HG02840 (cell line): ENCODE results near the gene ELOVL4.

ENCODE experiments used
- ATAC-seq: cut with Tn5 transposase; IDR thresholded peaks from one replicate; pipeline ENCODE4 v1.9.1; 2021; ENCODE audit warnings: mild to moderate bottlenecking, moderate library complexity, moderate number of reproducible peaks; ENCODE audit not compliant: unreplicated experiment, low FRiP score

ELOVL4 gene

DNA sequence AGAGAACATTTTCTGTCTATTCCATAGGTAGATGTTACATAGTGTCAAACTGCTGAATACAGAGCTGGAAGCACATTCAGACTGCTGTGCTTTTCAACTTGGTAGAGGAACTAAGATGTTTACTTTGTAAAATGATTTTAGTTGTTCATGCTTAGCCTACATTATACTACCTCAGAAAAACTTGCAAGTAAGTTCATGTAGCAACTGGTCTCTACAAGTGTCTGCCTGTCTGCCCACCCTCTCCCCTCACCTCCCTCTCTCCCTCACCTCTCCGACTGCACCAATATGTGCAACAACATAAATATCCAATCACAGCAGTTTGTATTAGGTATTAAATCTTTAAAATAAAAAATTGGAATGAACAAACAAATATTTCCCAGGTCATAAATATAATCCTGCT is 25.3 kb downstream of the ELOVL4 start:
- no peak for ATAC-seq

DNA sequence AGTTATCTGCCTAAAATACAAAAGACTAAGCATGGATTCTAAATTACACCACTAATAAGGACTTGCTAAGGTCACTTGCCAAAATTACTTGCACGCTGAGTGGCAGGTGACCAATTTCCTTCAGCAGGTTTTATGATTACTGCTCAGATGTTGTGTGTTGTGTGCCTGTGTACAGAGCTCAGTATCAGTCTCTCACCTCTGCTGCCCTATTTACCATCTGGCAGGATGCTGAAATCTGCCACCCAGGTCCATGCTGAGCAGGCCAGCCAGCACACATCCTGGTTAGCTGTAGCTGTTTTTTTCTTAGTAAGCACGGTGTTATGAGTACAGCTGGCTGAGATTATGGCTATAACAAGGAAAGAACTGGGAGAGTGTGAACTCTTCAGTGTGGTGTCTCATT is 34.0 kb downstream of the ELOVL4 start:
- ATAC-seq = no peak

DNA sequence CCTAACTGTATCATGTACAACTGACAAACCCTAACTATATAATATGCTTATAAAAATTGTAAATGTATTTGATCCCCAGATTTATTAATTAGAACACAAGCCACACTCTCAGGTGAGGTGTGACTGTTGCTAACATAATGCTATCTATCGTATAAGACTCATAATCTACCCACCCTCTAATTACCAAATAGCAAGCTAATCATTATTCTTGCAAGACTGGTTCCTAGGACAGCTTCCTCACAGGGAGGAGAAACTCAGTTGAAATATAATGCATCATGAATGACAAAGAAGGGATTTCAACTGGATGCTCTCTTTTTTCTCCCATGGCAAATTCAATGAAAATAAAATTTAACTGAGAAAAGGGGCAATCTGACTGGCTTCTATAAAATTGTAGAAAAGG is 35.4 kb downstream of the ELOVL4 start:
- ATAC-seq = no peak

DNA sequence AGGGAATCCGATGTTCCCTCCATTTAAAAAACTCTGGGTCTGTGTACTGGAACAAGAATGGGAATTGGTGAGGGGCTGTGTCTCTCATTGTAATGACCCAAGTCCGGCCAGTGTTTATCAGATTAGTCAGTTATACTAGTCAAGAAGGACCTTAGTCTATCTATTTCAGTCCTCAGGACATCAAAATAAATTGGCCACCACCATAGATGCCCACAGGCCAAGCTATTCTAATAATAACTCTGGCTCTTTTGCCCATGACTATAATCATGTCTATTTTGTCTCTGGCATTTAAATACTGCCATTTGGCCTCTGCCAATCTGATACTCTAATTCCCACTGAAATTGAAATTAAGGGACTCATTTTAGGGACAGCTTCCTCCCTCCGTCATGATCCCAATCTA is 37.8 kb downstream of the ELOVL4 start:
- no peak for ATAC-seq

DNA sequence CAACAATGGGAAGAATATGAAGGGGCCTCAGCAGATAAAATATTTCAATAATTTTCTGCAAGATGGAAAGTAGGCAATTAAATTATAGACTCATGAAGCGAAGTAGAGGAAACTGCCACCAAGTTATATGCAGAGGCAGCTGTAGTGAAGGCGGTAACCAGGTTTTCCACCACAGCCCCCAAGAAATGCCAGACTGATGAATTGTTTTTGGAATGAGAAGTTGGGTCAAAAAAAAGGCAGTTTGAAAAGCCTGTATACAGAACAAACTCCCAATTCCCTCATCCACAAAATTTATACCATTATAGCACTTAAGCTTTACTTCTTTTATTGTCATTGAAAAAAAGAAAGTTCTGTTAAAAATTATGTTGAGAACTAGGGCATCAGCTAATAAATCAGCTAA is 45.3 kb downstream of the ELOVL4 start:
- ATAC-seq = no peak

DNA sequence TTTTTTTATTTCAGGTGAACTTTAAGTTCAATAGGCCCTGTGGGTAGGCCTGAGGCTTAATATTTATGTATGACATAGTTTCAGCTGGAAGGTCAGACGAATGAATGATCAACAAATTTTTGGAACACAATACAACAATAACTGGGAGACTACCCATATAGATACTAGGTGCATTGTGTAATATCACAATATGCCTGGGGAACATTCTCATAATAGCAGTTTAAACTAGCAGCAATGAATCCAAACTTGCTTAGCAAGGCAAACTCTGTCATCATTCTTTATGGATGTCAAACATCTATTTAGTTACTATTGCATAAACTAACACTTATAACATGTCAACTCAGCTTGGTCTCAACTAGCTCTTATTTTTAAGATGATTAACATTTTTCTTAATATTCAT is 49.3 kb downstream of the ELOVL4 start:
- no peak for ATAC-seq

DNA sequence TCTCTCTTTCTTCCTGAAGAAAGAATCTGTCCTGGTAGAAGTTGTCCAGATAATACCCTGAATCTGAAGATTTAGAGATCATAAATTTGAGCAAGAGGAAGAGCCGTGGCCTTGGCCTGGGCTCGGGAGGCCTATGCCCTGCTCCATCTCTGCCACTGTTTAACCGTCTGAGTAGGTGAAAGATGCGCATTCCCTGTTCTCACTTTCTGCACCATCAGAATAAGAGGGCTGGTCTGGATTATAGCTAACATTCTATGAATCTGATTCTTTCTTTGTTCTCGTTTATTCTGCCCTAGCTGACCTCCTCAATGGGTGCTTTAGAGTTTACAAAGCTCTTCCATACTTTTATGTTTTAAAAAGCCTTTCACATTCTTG is 51.3 kb downstream of the ELOVL4 start:
- ATAC-seq = no peak

DNA sequence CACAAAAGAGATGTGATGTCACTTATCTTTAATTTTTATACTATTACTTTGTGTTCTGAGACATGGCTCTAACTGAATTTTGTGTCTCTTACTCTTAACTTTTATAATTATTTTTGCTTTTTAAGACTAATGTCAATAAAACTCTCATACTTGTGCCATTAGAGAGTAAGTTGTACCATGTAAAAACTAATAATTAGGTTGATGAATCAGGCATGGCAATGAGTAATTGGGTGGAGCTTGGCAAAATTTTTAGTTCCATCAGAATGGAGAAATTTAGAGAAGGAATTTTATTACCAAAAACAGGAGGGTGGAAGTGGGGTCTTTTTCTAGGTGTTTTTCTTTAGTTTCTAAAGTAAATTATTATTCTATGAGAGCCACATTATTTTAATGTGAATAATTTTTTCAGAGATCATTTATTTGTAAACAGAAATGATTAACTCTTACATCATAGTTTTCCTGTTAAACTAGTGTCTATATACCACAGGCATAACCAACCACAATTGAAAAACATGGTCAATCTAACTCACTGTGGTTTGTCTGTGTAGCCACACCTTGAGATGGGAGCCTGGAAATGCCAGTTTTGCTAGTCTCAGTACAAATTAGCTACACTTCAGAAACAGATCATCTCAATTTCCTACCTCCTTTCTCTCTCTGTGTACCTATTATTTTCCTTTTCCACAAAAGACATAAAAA is 51.8 kb downstream of the ELOVL4 start:
- no peak for ATAC-seq

DNA sequence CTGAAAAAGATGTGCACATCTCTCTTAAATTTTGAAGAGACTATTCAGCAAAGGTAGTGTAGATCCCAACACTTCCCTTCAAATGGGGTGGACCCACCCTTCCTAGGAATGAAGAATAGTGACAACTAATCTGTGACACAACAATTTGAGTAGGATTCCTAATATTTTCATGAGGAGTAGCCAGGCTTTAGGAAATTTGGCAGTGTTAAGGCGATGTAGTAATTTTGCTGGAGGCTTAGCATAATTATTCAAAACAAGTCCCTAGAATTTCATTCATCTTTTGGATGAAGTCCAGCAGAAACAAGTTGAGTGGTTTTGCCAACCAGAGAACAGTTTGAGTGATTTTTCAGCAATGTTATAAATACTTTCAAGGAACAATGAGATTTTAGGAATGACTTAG is 52.4 kb downstream of the ELOVL4 start:
- no peak for ATAC-seq

DNA sequence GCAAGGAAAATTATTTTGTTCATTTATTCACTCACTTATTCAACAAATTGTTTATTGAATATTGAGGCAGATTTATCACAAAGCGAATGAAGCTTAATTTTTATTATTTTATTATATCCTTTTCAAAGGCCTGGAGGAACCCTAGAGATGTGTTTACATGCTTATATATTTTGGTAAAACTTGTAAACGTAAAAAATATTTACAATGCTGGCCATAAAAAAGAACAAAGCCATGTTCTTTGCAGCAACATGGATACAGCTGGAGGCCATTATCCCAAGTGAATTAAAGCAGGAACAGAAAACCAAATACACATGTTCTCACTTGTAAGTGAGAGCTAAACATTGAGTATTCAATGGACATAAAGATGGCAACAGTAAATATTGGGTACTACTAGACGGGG is 58.8 kb downstream of the ELOVL4 start:
- no peak for ATAC-seq

DNA sequence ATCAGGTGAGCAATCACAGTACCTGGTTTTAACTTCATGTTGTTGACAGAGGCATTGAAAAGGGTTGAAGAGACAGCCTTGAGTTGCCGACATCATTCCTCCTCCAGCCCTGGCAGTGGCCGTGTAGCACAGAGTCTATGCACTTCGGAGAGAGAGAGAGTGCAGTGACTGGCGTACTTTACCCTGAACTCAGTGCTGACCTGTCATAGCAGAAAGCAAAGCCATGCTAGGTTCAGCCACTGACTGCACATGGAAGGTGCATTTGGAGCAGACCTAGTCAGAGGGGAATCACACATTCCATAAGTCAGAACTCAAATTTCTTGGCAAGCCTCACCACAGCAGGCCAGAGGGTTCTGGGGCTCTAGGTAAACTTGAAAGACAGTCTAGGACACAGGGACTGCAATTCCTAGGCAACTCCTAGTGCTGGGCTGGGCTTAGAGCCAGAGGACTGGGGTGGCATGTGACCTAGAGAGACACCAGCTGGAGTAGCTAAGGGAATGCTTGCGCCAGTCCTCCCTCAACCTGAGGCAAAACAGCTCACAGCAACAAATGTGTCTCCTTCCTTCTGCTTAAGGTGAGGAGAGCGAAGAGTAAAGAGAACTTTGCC is 69.1 kb downstream of the ELOVL4 start:
- no peak for ATAC-seq

DNA sequence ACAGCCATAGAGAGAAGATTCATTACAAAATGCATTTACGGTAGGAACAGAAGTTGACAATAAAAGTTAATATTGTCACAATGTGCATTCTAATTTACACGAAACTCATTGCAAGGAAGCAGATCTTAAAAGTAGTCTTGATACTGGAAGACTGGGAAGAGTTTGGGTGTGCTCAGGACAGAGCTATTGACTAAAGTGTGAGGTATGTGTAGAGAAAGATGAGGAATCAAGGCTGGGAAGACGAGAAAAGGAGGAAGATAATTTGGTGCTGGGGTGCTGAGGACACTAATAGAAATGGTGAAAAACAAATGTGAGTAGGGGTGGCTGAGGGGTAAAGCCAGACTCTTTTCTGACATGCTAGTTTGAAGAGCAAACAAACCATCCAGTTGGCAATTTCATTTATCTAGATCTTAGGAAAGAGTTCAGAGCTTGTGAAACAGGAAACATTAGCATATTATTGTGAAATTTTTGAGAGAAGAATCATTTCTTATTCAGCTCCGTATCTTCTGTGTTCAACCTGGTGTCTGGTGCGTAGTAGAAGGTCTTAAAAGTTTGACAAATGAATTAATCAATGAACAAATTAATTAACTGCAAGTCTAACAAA is 72.7 kb downstream of the ELOVL4 start:
- ATAC-seq = no peak

DNA sequence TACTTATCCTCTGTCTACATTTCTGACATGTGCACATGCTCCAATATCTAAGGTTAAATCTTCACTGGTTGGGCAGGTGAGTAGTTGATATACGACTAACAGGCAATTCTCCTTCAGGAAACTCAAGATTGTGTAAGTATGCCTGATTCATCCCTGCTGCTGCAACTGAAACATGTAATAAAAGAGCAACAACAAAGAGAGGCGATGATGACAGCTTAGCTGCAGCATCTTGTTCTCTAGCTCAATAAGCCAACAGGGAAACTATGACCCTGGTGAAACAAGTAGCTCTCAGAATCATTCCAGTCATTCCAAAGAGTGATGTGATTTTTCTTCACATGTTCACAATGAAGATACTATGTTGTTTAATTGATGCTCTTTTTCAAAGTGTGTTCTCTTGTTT is 74.4 kb downstream of the ELOVL4 start:
- ATAC-seq = no peak

DNA sequence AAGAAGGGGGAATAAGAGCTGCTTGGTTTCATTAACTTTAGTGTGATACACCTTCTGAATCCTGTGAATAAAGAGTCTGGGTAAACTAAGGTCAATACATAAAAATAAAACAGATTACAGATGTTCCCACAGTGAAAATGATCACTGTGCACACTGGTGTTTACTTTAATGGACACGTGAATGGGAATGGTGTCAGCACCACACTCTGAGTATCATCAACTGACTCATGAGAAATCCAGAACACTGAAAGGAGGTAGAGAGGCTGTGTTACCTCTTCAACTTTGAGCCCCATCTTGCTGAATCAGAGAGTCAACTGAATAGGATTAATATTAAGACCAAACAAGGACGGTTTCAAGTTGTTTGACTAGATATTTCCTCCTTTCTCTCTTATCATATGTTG is 75.0 kb downstream of the ELOVL4 start:
- no peak for ATAC-seq

DNA sequence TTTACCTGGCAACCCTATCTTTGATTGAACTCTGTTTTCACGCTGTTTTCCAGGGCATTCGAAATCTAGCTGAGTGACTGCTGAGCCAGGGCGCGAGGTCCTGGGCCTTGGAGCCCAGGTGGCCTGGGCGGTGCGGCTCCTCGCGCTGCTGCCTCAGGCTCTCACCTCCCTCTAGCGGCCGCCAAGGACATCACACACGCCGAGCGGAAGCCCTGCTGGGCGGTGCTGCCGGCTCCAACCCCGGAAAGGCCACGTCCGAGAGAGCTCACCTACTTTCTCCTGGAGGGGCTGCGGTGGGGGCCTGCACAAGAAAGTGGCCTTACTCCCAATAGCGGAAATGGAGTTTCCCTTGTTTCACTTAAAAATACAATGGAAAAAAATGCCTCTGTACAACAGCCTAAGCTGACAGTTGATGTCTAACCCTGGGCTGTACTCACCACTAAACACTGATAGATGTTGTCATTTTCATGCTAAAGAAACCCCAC is 77.7 kb downstream of the ELOVL4 start:
- ATAC-seq = peak; percentile 100

DNA sequence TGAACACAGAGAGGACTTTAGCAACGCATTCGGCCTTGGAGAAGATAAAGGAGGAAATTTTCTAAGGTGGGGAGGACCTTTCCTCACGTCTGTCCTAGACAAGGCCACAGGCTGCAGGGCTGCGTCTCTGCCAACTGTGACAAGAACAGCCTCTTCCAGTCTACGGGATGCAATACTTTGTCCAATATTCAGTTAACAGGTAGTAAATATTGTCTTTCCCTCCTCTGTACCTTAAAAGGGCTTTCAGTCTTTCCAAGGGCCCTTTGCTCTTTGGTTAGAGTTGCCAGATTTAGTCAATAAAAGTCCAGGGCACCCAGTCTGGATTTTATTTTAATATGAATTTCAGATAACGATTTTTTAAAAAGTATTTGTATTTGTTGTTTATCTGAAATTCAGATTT is 78.2 kb downstream of the ELOVL4 start:
- no peak for ATAC-seq

DNA sequence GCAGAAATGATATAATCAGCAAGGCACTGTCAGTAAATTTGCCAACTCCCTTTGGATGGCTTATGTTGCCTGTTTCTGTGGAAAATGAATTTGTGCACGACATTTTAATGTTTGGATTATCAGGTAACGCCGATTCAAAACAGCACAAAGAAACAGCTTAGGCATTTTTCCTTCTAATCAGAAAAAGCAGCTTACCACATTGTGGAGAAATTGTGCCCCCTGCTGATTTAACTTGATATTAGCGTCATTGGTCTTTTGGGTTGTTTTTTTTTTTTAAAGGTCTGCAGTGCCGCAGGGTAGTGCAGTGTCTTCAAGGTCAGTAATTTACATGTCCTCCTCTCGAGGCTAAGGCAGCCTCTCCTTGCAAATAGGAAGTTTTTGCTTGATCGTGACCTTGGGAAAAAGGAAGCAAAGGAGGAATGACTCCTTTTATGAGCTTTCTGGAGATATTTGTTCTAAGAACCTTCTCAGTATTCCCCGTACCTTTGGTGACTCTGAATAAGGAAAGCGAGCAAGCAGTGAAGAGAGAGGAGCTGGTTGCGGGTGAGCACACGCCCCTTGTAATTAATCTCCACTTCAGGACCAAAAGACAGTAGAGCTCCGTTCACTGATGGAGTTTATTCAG is 79.1 kb downstream of the ELOVL4 start:
- no peak for ATAC-seq
